GM12892 (cell line): ENCODE data around the gene COX5A.

Experiments used
- POLR2A ChIP-seq: IDR thresholded peaks from 2 replicates; pipeline ENCODE4 v1.6.1; 2011; ENCODE audit warnings: low read depth, low read length, control low read depth
- TAF1 ChIP-seq: IDR thresholded peaks from 2 replicates; pipeline ENCODE4 v1.6.1; 2011; ENCODE audit warnings: low read depth, mild to moderate bottlenecking, control low read depth, low read length, borderline replicate concordance

DNA sequence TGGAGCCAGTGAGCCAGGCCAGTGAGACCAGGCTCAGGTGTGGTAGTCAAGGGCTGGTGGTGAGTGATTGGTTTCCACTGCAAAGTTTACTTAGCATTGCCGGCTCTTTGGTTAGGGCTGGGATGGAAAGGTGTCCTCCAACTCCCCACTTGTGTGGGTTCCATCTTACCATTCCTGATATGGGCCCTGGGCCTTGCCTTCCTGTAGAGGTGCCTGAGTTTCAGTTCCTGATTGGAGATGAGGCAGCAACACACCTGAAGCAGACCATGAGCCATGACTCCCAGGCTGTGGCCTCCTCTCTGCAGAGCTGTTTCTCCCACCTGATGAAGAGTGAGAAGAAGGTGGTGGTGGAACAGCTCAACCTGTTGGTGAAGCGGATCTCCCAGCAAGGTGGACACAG, 44.9 kb downstream of the COX5A start:
- no peak for TF ChIP-seq TAF1
- TF ChIP-seq POLR2A: no peak
